H9 (cell line): Measurements from ENCODE around the gene MIPEP. TPM values are rescaled to one million over a fixed set of nuclear protein-coding genes. Genes with fewer than 3 reads are reported as not detected.
"Not testable (repeated sequence)": the region's sequence is repeated elsewhere in the genome, so short reads cannot be mapped to it uniquely, and the experiment has no call there.

ENCODE experiments used
- DNase-seq: peaks from one replicate; pipeline ENCODE4 v3.0.0-alpha.2; 2017
- H2AFZ ChIP-seq: one replicate; pipeline ENCODE4 v1.6.1; 2013; ENCODE audit warnings: mild to moderate bottlenecking, low read length, control low read depth, moderate library complexity
- H2AK5ac ChIP-seq: 2 replicates; pipeline ENCODE4 v1.6.1; 2013; ENCODE audit warnings: low read length, control low read depth, mixed read lengths; ENCODE audit not compliant: insufficient read length
- H2BK120ac ChIP-seq: one replicate; pipeline ENCODE4 v1.6.1; 2013; ENCODE audit warnings: low read depth, mild to moderate bottlenecking, low read length, control low read depth, inconsistent platforms; ENCODE audit not compliant: poor library complexity, severe bottlenecking
- H2BK12ac ChIP-seq: 2 replicates; pipeline ENCODE4 v1.6.1; 2013; ENCODE audit warnings: low read length, control low read depth, mixed read lengths, low read depth; ENCODE audit not compliant: insufficient read length
- H2BK15ac ChIP-seq: 2 replicates; pipeline ENCODE4 v1.6.1; 2013; ENCODE audit warnings: low read depth, low read length, control low read depth
- H2BK20ac ChIP-seq: one replicate; pipeline ENCODE4 v1.6.1; 2013; ENCODE audit warnings: low read depth, mild to moderate bottlenecking, low read length, control low read depth, inconsistent platforms; ENCODE audit not compliant: poor library complexity, severe bottlenecking
- H2BK5ac ChIP-seq: 2 replicates; pipeline ENCODE4 v1.6.1; 2013; ENCODE audit warnings: low read length, control low read depth, mixed read lengths; ENCODE audit not compliant: insufficient read length
- H3K14ac ChIP-seq: 2 replicates; pipeline ENCODE4 v1.6.1; 2013; ENCODE audit warnings: low read length, control low read depth; ENCODE audit not compliant: insufficient read depth
- H3K18ac ChIP-seq: 2 replicates; pipeline ENCODE4 v1.6.1; 2013; ENCODE audit warnings: low read depth, mild to moderate bottlenecking, mixed read lengths, low read length, control low read depth; ENCODE audit not compliant: insufficient read length
- H3K23ac ChIP-seq: 2 replicates; pipeline ENCODE4 v1.6.1; 2013; ENCODE audit warnings: low read length, control low read depth, mixed read lengths, low read depth; ENCODE audit not compliant: insufficient read length
- H3K23me2 ChIP-seq: 2 replicates; pipeline ENCODE4 v1.6.1; 2013; ENCODE audit warnings: low read depth, mild to moderate bottlenecking, mixed read lengths, low read length, control low read depth; ENCODE audit not compliant: insufficient read length, poor library complexity, severe bottlenecking
- H3K27ac ChIP-seq: 2 replicates; pipeline ENCODE4 v1.5.1; 2013; ENCODE audit warnings: low read length, control low read depth, mixed read lengths, low read depth; ENCODE audit not compliant: insufficient read length
- H3K27me3 ChIP-seq: 2 replicates; pipeline ENCODE4 v1.6.1; 2013; ENCODE audit warnings: low read length, control low read depth, inconsistent platforms; ENCODE audit not compliant: insufficient read depth
- H3K4ac ChIP-seq: 2 replicates; pipeline ENCODE4 v1.6.1; 2013; ENCODE audit warnings: low read depth, mild to moderate bottlenecking, control low read depth, inconsistent platforms, low read length, moderate library complexity
- H3K4me1 ChIP-seq: 2 replicates; pipeline ENCODE4 v1.6.1; 2013; ENCODE audit warnings: low read length, control low read depth, inconsistent platforms; ENCODE audit not compliant: insufficient read depth
- H3K4me2 ChIP-seq: 2 replicates; pipeline ENCODE4 v1.6.1; 2013; ENCODE audit warnings: low read length, control low read depth, mixed read lengths; ENCODE audit not compliant: insufficient read length, insufficient read depth
- H3K56ac ChIP-seq: 2 replicates; pipeline ENCODE4 v1.6.1; 2013; ENCODE audit warnings: low read depth, mild to moderate bottlenecking, mixed read lengths, low read length, control low read depth; ENCODE audit not compliant: insufficient read length
- H3K79me1 ChIP-seq: 2 replicates; pipeline ENCODE4 v1.6.1; 2013; ENCODE audit warnings: low read depth, mild to moderate bottlenecking, moderate library complexity, low read length, control low read depth, inconsistent platforms; ENCODE audit not compliant: insufficient read depth, poor library complexity, severe bottlenecking
- H3K79me2 ChIP-seq: 2 replicates; pipeline ENCODE4 v1.6.1; 2013; ENCODE audit warnings: low read length, control low read depth, inconsistent platforms; ENCODE audit not compliant: insufficient read depth
- H3K9ac ChIP-seq: 2 replicates; pipeline ENCODE4 v1.6.1; 2013; ENCODE audit warnings: low read length, control low read depth, mixed read lengths; ENCODE audit not compliant: insufficient read length; ENCODE audit errors: extremely low read depth
- H3K9me3 ChIP-seq: one replicate; pipeline ENCODE4 v1.6.1; 2013; ENCODE audit warnings: low read depth, low read length, inconsistent platforms; ENCODE audit not compliant: control insufficient read depth
- H3T11ph ChIP-seq: one replicate; pipeline ENCODE4 v1.6.1; 2013; ENCODE audit warnings: mild to moderate bottlenecking, low read length, control low read depth, inconsistent platforms
- H4K20me1 ChIP-seq: one replicate; pipeline ENCODE4 v1.6.1; 2013; ENCODE audit not compliant: control insufficient read depth, insufficient read length, insufficient read depth
- H4K5ac ChIP-seq: 2 replicates; pipeline ENCODE4 v1.6.1; 2013; ENCODE audit warnings: low read depth, mild to moderate bottlenecking, mixed read lengths, low read length, control low read depth; ENCODE audit not compliant: insufficient read length
- H4K8ac ChIP-seq: replicated peaks from 2 replicates; pipeline ENCODE4 v1.6.1; 2013; ENCODE audit warnings: low read length, control low read depth, mixed read lengths, low read depth; ENCODE audit not compliant: insufficient read length
- H4K91ac ChIP-seq: 2 replicates; pipeline ENCODE4 v1.6.1; 2013; ENCODE audit warnings: low read depth, mild to moderate bottlenecking, moderate library complexity, mixed read lengths, low read length, control low read depth; ENCODE audit not compliant: insufficient read length
- H3K27ac Mint-ChIP-seq, 3 experiments: 2 replicates in 2 of 3; 3 replicates in 1 of 3; pipeline ENCODE4 v1.8.0; 2020 to 2021; ENCODE audit warnings: mixed read lengths in 3 of 3, mild to moderate bottlenecking in 1 of 3, moderate library complexity in 1 of 3
- H3K27me3 Mint-ChIP-seq: 2 replicates; pipeline ENCODE4 v1.8.0; 2021; ENCODE audit warnings: low read depth, mild to moderate bottlenecking, moderate library complexity, mixed read lengths
- H3K36me3 Mint-ChIP-seq, 3 experiments: 2 replicates in 2 of 3; 3 replicates in 1 of 3; pipeline ENCODE4 v1.8.0; 2020 to 2021; ENCODE audit warnings: low read depth in 3 of 3, mixed read lengths in 3 of 3; ENCODE audit not compliant: insufficient read depth in 1 of 3
- H3K4me1 Mint-ChIP-seq, 2 experiments: 2 replicates each; pipeline ENCODE4 v1.8.0; 2020; ENCODE audit warnings: mixed read lengths in 2 of 2
- H3K4me3 Mint-ChIP-seq, 2 experiments: 2 replicates in 1 of 2; 3 replicates in 1 of 2; pipeline ENCODE4 v1.8.0; 2020 to 2021; ENCODE audit warnings: mild to moderate bottlenecking in 2 of 2, mixed read lengths in 2 of 2, moderate library complexity in 1 of 2
- H3K9me3 Mint-ChIP-seq, 2 experiments: 2 replicates in 1 of 2; 3 replicates in 1 of 2; pipeline ENCODE4 v1.8.0; 2020; ENCODE audit warnings: mild to moderate bottlenecking in 2 of 2, mixed read lengths in 2 of 2, moderate library complexity in 1 of 2
- WGBS: extraction: QIAGEN DNeasy Blood & Tissue Kit; methylation state at CpG from one replicate; pipeline ENCODE4 v1.1.7; 2013; ENCODE audit warnings: missing lambda C conversion rate, low lambda C conversion rate, mixed read lengths; ENCODE audit not compliant: insufficient read length; ENCODE audit errors: extremely low coverage; 5-methylcytosine and 5-hydroxymethylcytosine counted together
- total RNA-seq: library from RNA; stranded (reverse); gene quantifications from 2 replicates; pipeline ENCODE4 v1.2.1, GENCODE V29; 2021

MIPEP gene
- total RNA-seq, 1 experiment from 2014 or later = 18.5 TPM

GRCh38 chr13:23894746-23895145, 5.5 kb upstream of the MIPEP start:
- H3K23ac ChIP-seq, H2BK120ac ChIP-seq, H2BK20ac ChIP-seq, H3K27ac ChIP-seq, H3K4me2 ChIP-seq, H3K18ac ChIP-seq, H3K9ac ChIP-seq, H4K5ac ChIP-seq, H3K79me2 ChIP-seq, H3K4me3 Mint-ChIP-seq, H3K4ac ChIP-seq, H4K20me1 ChIP-seq, H3K27me3 Mint-ChIP-seq, H3K9me3 ChIP-seq, H2BK5ac ChIP-seq, H3K4me1 ChIP-seq, DNase-seq, H2AK5ac ChIP-seq, H3K23me2 ChIP-seq, H3K27ac Mint-ChIP-seq, H3K14ac ChIP-seq, H2BK12ac ChIP-seq, H3K56ac ChIP-seq, H3K79me1 ChIP-seq, H2BK15ac ChIP-seq, H3K36me3 Mint-ChIP-seq, H3T11ph ChIP-seq, H2AFZ ChIP-seq, H3K9me3 Mint-ChIP-seq, H4K8ac ChIP-seq, H4K91ac ChIP-seq, H3K27me3 ChIP-seq: not testable (repeated sequence)
- H3K4me1 Mint-ChIP-seq = peaks cover 11 to 13% of the 10 kb centered on the region in 2 experiments
- WGBS = no CpG with 5 or more reads among the region's 12 CpGs

GRCh38 chr13:23893791-23894190, 4.6 kb upstream of the MIPEP start:
- H3K23ac ChIP-seq, H3K14ac ChIP-seq, H3K27ac ChIP-seq, H4K20me1 ChIP-seq, H3K23me2 ChIP-seq, H3K9ac ChIP-seq, H2BK120ac ChIP-seq, H3K27me3 ChIP-seq, H3T11ph ChIP-seq, H3K36me3 Mint-ChIP-seq, H3K79me2 ChIP-seq, H3K27me3 Mint-ChIP-seq, H2BK12ac ChIP-seq, H3K4me2 ChIP-seq, H3K4me1 ChIP-seq, H3K4me3 Mint-ChIP-seq, H4K5ac ChIP-seq, H2BK5ac ChIP-seq, H2BK15ac ChIP-seq, H3K9me3 ChIP-seq, H2BK20ac ChIP-seq, H4K91ac ChIP-seq, H3K4ac ChIP-seq, H3K56ac ChIP-seq, H3K9me3 Mint-ChIP-seq, H2AK5ac ChIP-seq, H3K27ac Mint-ChIP-seq, DNase-seq, H3K18ac ChIP-seq, H3K4me1 Mint-ChIP-seq, H2AFZ ChIP-seq, H3K79me1 ChIP-seq, H4K8ac ChIP-seq: not testable (repeated sequence)
- WGBS = no CpG with 5 or more reads among the region's 4 CpGs
